HG03521 (cell line): ENCODE results near the gene PLEKHG4B.

ENCODE experiments used
- ATAC-seq: cut with Tn5 transposase; IDR thresholded peaks from one replicate; pipeline ENCODE4 v1.9.1; 2021; ENCODE audit warnings: mild to moderate bottlenecking, moderate library complexity; ENCODE audit not compliant: unreplicated experiment

PLEKHG4B gene

DNA sequence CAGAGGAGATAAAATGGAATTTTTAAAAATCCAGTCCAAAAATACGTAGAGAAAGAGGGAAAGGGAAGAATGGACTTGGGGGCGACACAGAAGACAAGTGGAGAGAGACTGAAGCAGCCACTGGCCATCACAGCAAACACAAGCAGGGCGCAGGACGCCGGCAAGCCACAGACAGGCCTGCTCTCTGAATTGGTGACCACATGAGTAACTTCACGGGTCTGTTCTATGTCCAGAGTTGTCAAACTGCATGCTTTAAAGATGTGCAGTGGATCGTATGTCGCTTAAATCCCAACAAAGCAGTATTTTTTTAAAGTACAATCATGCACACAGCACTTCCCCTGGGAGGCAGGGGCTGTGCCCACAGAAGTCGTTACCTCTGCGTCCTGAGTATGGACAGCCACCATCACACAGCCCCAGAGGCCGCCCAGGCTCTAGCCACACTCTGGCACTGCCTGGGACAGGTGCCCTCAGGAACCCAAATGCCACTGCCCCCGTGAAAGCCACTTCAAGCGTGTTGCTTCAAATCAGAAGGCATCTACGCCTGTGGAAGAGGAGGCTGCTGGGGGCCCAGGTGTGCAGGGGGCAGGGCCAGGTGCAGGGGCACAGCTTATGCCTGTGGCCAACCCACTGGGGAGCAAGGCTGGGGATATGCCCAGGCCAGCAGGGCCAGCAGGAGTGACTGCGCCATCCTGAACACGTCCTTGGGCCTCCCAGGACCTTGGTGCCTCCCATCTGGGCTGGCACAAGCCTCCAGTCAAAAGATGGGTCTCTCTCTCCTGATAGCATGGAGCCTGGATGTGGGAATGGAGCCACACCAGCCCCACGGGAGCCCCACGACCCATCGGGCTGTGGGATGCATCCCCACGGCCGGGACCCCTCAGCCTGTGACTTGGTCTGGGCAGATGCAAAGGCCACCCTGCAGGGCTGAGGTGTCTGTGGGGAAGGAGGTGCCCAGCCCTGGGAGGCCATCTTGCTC is 93.4 kb downstream of the PLEKHG4B start:
- no peak for ATAC-seq

GRCh38 chr5:186091-187041 is 94.4 kb downstream of the PLEKHG4B start:
- no peak for ATAC-seq

DNA sequence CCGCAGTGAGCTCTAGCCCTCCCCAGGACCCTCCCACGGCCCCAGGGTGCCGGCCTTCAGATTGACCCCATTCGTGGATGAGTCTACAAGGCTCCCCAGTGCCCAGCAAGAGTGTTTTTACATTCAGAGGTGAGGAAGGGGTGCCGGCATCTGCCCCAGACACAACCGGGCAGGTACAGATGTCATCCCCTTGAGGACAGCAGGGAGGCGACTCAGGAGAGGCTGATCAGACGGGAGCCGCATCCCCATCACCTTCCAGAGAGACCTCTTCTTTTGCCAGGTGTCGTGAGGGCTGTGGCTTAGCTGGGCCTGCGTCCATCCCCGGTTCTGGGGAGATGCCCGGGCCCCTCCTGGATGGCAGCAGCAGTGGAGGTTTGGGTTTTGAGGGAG is 95.1 kb downstream of the PLEKHG4B start:
- ATAC-seq: no peak

- ATAC-seq: no peak
These were observed 95.9 kb downstream of the PLEKHG4B start for GRCh38 chr5:187617-188451.

DNA sequence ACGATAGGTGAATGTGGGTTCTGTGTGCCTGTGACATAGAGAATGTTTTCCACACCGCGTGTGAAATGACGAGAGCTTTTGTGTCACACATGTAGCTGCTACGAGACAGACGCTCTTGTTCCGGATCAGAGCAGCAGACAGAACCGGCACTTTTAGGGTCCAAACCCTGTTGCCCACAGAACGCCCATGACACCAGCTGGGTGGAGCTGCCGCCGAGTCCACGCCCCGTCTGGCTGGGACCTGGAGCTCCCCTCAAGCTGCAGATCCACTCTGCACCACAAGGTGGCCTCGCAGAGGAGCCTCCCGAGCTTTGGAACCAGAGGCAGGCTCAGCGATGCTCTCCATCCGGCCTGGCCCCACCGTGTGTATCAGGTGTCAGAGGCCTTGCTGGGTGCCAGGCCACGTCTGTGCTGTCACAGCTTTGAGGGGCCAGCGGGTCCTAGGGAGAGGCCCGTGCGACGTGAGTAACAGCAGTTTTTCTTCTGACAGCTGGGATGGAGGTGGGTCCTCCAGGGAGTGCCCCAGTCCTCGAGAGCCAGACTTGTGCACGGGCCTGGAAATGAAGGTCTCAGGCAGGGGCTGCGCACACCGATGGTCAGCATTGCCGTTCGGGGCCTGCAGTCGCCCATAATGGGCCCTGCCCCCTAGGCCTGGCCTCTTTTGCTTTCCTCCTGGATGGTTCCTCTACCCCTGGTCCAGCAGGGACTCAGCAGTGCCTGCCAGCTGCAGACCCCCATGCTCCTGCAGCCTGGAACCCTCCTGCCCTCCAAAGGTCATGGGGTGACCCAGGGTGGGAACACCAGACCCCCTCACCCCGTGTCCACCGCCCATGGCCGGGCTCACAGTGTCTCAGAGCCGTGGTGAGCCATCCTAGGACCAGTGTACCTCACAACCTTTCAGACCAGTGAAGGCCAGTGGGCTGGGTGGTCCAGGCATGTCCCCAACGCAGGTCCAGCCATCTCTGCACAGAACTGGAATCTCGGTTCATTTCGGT is 96.8 kb downstream of the PLEKHG4B start:
- peak; percentile 63 for ATAC-seq

DNA sequence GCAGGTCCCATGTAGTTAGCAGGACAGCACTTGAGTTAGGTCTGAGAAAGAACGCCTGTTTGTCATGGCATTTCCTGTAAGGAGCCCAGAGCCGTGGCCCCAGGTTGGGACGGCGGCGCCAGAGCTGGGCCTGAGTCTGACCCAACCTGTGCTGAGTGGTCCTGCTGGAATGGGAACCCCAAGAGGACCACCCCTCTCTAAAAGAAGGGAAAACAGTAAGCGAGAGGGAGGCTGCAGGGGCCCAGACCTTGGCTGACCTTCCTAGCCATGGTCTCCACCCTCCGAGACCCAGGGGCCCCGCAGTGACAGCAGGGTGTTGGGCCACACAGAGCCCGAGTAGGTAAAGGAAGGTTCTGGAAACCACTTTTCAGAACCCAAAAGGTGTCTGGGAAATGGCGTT is 97.5 kb downstream of the PLEKHG4B start:
- no peak for ATAC-seq

- no peak for ATAC-seq
These were observed 98.0 kb downstream of the PLEKHG4B start for GRCh38 chr5:189976-190365.

DNA sequence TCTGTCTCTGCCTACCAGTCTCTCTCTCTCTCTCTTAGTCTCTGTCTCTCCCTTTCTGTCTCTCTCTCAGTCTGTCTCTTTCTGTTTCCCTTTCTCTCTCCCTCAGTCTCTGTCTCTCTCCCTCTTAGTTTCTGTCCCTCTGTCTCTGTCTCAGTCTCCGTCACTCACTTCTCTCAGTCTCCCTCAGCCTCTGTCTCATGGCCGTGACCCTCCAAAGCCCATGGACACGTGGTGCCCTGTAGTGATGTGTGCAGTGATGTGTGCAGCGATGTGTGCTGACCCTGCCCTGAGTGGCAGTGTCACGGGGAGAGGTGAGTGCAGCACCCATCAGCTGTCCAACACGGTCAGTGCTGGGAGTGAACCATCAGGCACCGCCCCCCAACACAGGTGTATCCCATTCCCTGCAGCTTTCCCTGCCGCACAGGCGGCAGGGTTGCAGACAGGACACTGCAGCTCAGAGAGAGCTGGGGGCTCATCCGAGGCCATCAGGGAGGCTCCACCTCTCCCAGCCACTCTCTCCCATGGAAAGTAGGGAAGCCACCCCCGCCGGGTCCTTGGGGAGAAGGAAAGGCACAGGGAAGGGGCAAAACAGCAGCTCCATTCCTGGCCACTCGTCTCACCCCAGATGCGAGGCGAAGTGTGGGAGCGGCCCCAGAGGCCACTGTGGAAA is 98.5 kb downstream of the PLEKHG4B start:
- ATAC-seq: no peak

- no peak for ATAC-seq
These were observed 99.3 kb downstream of the PLEKHG4B start, which contains the start of gene LRRC14B for GRCh38 chr5:191036-191948. Gene LRRC14B, plus strand, starts transcription at chr5:191495. Its CDS starts 44 bp downstream, at chr5:191539.

DNA sequence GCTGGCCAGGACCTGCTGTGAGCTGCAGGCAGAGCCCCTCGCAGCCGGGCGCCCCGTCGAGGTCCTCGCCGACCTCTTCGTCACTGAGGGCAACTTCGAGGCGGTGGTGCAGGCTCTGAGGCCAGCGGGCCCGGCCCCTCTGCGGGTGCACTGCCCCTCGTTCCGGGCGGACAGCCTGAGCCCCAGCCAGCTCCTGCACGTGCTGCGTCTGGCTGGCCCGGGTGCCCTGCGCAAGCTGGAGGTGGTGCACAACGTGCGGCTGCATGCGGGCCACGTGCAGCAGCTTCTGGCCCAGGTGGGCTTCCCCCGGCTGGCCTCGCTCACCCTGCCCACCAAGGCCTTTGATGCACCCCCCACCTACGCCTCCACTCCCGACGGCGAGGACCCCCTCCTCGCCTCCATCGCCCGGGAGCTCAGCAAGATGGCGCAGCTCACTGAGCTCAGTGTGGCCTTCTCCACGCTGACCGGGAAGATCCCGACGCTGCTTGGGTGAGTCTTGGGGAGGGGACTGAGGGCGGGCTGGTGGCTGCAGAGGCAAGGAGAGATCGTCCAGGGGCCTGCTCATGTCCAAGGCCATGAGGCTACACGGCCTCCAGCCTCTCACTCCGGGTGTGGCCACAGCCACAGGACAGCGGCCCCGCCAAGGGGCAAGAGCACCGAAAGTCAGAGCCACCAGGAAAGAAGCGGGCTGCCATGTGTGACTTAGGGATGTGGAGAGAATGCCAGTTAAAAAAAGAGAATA is 100.2 kb downstream of the PLEKHG4B start:
- ATAC-seq: no peak

GRCh38 chr5:192691-192969 is 100.7 kb downstream of the PLEKHG4B start:
- no peak for ATAC-seq

- no peak for ATAC-seq
These were observed 101.2 kb downstream of the PLEKHG4B start for GRCh38 chr5:192970-193831.

- ATAC-seq: no peak
These were observed 102.1 kb downstream of the PLEKHG4B start for GRCh38 chr5:194102-194501.

DNA sequence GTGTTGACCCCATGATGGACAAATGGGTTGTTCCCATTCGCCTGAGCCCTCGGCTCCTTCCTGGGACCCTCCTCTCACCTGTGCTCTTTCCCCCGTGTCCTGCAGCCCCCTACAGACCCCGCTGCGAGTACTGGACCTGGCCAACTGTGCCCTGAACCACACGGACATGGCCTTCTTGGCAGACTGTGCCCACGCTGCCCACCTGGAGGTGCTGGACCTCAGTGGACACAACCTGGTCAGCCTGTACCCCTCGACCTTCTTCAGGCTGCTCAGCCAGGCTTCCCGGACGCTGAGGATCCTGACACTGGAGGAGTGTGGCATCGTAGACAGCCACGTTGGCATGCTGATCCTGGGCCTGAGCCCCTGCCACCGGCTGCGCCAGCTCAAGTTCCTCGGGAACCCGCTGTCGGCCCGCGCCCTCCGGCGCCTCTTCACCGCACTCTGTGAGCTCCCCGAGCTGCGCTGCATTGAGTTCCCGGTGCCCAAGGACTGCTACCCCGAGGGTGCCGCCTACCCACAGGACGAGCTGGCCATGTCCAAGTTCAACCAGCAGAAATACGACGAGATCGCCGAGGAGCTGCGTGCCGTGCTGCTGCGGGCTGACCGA is 102.7 kb downstream of the PLEKHG4B start:
- ATAC-seq: no peak

- ATAC-seq: no peak
These were observed 103.6 kb downstream of the PLEKHG4B start for GRCh38 chr5:195401-196160.
